ENCODE measurements around the gene DUSP6.

DNA sequence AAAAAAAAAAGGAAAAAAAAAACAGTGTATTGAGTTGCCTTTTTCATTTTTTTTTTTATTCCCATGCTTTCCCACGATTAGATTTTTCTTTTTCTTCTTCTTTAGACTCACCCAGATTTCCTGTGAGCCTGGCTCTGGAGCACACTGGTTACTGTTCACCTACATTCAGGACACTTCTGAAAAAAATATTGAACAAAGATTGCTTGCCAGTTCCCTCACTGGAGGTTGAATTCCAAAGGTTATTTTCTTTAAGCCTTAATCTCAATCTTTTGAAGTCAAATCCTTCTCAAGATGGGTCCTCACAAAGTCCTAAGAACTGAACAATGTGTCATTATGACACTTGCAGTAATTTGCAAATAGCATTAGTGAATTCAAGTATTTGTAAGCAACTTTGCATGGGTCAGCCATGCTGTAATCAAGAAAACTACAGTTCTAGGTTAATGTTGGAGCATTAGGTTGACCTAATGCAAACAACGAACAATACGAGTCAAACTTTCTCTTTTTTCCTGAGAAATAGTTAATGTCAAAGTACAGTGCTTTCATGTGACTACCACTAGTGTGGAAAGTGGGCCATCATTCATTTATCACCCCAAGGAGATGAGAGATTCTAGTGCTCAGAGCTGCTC, 49.2 kb upstream of the DUSP6 start:
- TF ChIP-seq, protein P1, sequence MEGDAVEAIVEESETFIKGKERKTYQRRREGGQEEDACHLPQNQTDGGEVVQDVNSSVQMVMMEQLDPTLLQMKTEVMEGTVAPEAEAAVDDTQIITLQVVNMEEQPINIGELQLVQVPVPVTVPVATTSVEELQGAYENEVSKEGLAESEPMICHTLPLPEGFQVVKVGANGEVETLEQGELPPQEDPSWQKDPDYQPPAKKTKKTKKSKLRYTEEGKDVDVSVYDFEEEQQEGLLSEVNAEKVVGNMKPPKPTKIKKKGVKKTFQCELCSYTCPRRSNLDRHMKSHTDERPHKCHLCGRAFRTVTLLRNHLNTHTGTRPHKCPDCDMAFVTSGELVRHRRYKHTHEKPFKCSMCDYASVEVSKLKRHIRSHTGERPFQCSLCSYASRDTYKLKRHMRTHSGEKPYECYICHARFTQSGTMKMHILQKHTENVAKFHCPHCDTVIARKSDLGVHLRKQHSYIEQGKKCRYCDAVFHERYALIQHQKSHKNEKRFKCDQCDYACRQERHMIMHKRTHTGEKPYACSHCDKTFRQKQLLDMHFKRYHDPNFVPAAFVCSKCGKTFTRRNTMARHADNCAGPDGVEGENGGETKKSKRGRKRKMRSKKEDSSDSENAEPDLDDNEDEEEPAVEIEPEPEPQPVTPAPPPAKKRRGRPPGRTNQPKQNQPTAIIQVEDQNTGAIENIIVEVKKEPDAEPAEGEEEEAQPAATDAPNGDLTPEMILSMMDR (IDR thresholded peaks at IDR 0.05; ENCODE audit: low read depth, low read length, poor library complexity, severe bottlenecking), result no peak
- TF ChIP-seq EZH2phosphoT487 (IDR thresholded peaks at IDR 0.05; ENCODE audit: borderline replicate concordance, low read length), result no peak
